Cerebellar cortex (tissue), 1 donor: Measurements from ENCODE around the gene THBS3.
"Not testable (repeated sequence)": the region's sequence is repeated elsewhere in the genome, so short reads cannot be mapped to it uniquely, and the experiment has no call there.

Experiments used
- DNase-seq: peaks from one replicate; pipeline ENCODE4 v3.0.0-alpha.2; 2015; ENCODE audit warnings: low spot score

THBS3 gene

GRCh38 chr1:155173478-155174323 lies 34.0 kb downstream of the THBS3 start, which contains the start of gene TRIM46:
Gene TRIM46, plus strand, starts transcription at chr1:155173849. Its CDS starts 118 bp downstream, at chr1:155173967.
- peak; percentile 67 for DNase-seq

- peak; percentile 97 for DNase-seq
These were observed 34.8 kb downstream of the THBS3 start, which contains the start of gene KRTCAP2 for GRCh38 chr1:155172732-155173477. Gene KRTCAP2, minus strand, starts transcription at chr1:155173304. Its CDS starts 80 bp downstream, at chr1:155173224.

- no peak for DNase-seq
These were observed 35.6 kb downstream of the THBS3 start for GRCh38 chr1:155171836-155172731.

GRCh38 chr1:155170806-155171205 lies 36.9 kb downstream of the THBS3 start:
- no peak for DNase-seq

GRCh38 chr1:155170101-155170785 lies 37.5 kb downstream of the THBS3 start:
- no peak for DNase-seq

- no peak for DNase-seq
These were observed 38.2 kb downstream of the THBS3 start for GRCh38 chr1:155169541-155169940.

GRCh38 chr1:155168456-155169210 lies 39.1 kb downstream of the THBS3 start:
- no peak for DNase-seq

- not testable (repeated sequence) for DNase-seq
These were observed 39.6 kb downstream of the THBS3 start for GRCh38 chr1:155168105-155168445.

GRCh38 chr1:155167166-155168104 lies 40.3 kb downstream of the THBS3 start:
- DNase-seq: peak; percentile 89

GRCh38 chr1:155166471-155167165 lies 41.1 kb downstream of the THBS3 start:
- DNase-seq: no peak

GRCh38 chr1:155166051-155166470 lies 41.6 kb downstream of the THBS3 start:
- DNase-seq: no peak

GRCh38 chr1:155164625-155165024 lies 43.1 kb downstream of the THBS3 start:
- DNase-seq: not testable (repeated sequence)

GRCh38 chr1:155163785-155164184 lies 43.9 kb downstream of the THBS3 start:
- not testable (repeated sequence) for DNase-seq

- DNase-seq: not testable (repeated sequence)
These were observed 45.1 kb downstream of the THBS3 start for GRCh38 chr1:155162631-155163030.

- no peak for DNase-seq
These were observed 47.6 kb downstream of the THBS3 start for GRCh38 chr1:155160128-155160527.

- no peak for DNase-seq
These were observed 48.7 kb downstream of the THBS3 start for GRCh38 chr1:155158991-155159390.

GRCh38 chr1:155155996-155156643 lies 51.6 kb downstream of the THBS3 start:
- DNase-seq: not testable (repeated sequence)
